Upper lobe of left lung (tissue), 6 donors: ENCODE measurements around the gene RPS27. TPM values are rescaled to one million over a fixed set of nuclear protein-coding genes. Genes with fewer than 3 reads are reported as not detected.
"Not testable (repeated sequence)": the region's sequence is repeated elsewhere in the genome, so short reads cannot be mapped to it uniquely, and the experiment has no call there.

Experiments used
- ATAC-seq, 2 donors: fragments of 200-7000 bp; cut with Tn5 transposase; one replicate each; pipeline ENCODE4 v1.9.1; 2022; ENCODE audit warnings: mild to moderate bottlenecking in 2 of 2, moderate library complexity in 2 of 2; ENCODE audit not compliant: low FRiP score in 2 of 2
- DNase-seq, 2 donors: peaks; one replicate each; pipeline ENCODE4 v3.0.0-alpha.2; 2019 to 2020
- H3K27ac ChIP-seq, 4 donors: fragments of 200-600 bp; sonication (generic); one replicate each; pipeline ENCODE4 v1.5.1; 2016 to 2019
- H3K27me3 ChIP-seq, 4 donors: fragments of 200-600 bp; sonication (generic); one replicate each; pipeline ENCODE4 v1.5.1; 2017 to 2019
- H3K36me3 ChIP-seq, 4 donors: fragments of 200-600 bp; sonication (generic); one replicate each; pipeline ENCODE4 v1.5.1; 2016 to 2019
- H3K4me1 ChIP-seq, 4 donors: fragments of 200-600 bp; sonication (generic); one replicate each; pipeline ENCODE4 v1.5.1; 2018 to 2019
- H3K4me3 ChIP-seq, 4 donors: fragments of 200-600 bp; sonication (generic); one replicate each; pipeline ENCODE4 v1.5.1; 2017 to 2019; ENCODE audit warnings: mild to moderate bottlenecking in 2 of 4, moderate library complexity in 1 of 4
- H3K9me3 ChIP-seq, 4 donors: fragments of 200-600 bp; sonication (generic); one replicate each; pipeline ENCODE4 v1.5.1; 2018 to 2019
- EP300 ChIP-seq, 4 donors: sonication (generic); formaldehyde crosslinking; IDR thresholded peaks; one replicate each; pipeline ENCODE4 v1.5.1; 2017; ENCODE audit warnings: antibody characterized with exemption in 4 of 4, control low read depth in 2 of 4
- POLR2A ChIP-seq, 4 donors: fragments of 450-650 bp; IDR thresholded peaks; one replicate each; pipeline ENCODE4 v1.5.1; 2016 to 2017; ENCODE audit warnings: antibody characterized with exemption in 4 of 4, mild to moderate bottlenecking in 2 of 4
- POLR2AphosphoS5 ChIP-seq, 2 donors: sonication (generic); formaldehyde crosslinking; IDR thresholded peaks; one replicate each; pipeline ENCODE4 v1.5.1; 2017; ENCODE audit warnings: antibody characterized with exemption in 2 of 2
- WGBS, 2 donors: methylation state at CpG; one replicate each; pipeline ENCODE4 v1.1.5; 2017 to 2018; 5-methylcytosine and 5-hydroxymethylcytosine counted together
- total RNA-seq, 6 donors: library from RNA; depleted of rRNA in 4 of 6; stranded (reverse); fragments of >200 nt in 4 of 6; gene quantifications; one replicate each; pipeline versions ENCODE4 v1.1.0 to v1.2.1, GENCODE V29; 2016 to 2021
- TF ChIP-seq, protein P1 (sequence below), 6 experiments: fragments of 450-650 bp in 4 of 6; fragments of 200-600 bp in 2 of 6; sonication (generic) in 2 of 6; IDR thresholded peaks; one replicate each; pipeline ENCODE4 v1.5.1; 2016 to 2019; ENCODE audit warnings: antibody characterized with exemption in 6 of 6
- donor health status: DM: no; HTN: no; CAD: no; lungs with moderate emphysema.
- donor health status: DM: no; HTN: yes; CAD: no; lungs with severe emphysema.

Gene RPS27
- total RNA-seq, 6 donors from 2014 or later = 551 to 2,666 (median 1,424) TPM

DNA sequence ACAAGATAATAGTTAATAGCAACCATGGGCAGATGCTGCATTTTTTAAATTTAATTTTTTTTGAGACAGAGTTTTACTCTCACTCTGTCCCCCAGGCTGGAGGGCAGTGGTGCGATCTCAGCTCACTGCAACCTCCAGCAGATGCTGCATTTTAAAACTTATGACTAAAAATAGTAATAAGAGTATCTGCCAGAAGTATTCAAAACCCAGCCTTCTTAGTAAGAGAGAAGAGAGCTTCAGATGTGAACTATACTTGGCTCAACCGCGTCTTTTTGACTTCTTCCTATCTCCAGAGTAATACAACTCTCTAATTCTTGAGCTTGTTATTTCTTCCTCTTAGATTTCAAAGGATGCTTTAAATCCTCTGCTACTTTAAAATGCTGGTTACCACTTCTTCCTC lies 4.6 kb downstream of the RPS27 start:
- TF ChIP-seq, protein P1, sequence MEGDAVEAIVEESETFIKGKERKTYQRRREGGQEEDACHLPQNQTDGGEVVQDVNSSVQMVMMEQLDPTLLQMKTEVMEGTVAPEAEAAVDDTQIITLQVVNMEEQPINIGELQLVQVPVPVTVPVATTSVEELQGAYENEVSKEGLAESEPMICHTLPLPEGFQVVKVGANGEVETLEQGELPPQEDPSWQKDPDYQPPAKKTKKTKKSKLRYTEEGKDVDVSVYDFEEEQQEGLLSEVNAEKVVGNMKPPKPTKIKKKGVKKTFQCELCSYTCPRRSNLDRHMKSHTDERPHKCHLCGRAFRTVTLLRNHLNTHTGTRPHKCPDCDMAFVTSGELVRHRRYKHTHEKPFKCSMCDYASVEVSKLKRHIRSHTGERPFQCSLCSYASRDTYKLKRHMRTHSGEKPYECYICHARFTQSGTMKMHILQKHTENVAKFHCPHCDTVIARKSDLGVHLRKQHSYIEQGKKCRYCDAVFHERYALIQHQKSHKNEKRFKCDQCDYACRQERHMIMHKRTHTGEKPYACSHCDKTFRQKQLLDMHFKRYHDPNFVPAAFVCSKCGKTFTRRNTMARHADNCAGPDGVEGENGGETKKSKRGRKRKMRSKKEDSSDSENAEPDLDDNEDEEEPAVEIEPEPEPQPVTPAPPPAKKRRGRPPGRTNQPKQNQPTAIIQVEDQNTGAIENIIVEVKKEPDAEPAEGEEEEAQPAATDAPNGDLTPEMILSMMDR (IDR thresholded peaks at IDR 0.05) = no peak
- TF ChIP-seq EP300 (IDR thresholded peaks at IDR 0.05) = no peak
- TF ChIP-seq POLR2AphosphoS5 (IDR thresholded peaks at IDR 0.05) = no peak
- no peak for TF ChIP-seq POLR2A (IDR thresholded peaks at IDR 0.05)

DNA sequence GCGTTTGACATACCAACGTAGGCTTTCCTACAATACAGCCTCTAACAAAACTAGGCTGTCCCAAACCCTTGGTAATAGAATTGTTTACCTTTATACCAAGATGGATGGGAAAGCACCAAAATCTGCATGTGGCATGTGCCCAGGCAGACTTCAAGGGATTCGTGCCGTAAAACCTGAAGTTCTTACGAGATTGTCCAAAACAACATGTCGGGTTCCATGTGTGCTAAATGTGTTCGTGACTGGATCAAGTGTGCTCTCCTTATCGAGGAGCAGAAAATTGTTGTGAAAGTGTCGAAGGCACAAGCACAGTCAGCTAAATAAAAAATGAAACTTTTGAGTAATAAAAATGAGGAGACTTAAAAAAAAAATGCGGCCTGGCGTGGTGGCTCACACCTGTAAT lies 5.1 kb downstream of the RPS27 start:
- Histone ChIP-seq H3K27me3 (no peaks in the 10 kb centered on the region), H3K27ac (no peak overlapping the region), H3K4me3 (no peak overlapping the region), H3K9me3 (no peaks in the 10 kb centered on the region), H3K4me1 (peaks cover 22 to 38% (median 25%) of the 10 kb centered on the region in 4 donors), H3K36me3 (peaks cover 12 to 46% (median 37%) of the 10 kb centered on the region in 4 donors)
- WGBS, 2 donors = 98% methylated on average over 11 of the region's 11 CpGs
- DNase-seq (no peak), ATAC-seq (no peak)
- TF ChIP-seq POLR2AphosphoS5 (IDR thresholded peaks at IDR 0.05) = no peak
- no peak for TF ChIP-seq EP300 (IDR thresholded peaks at IDR 0.05)
- no peak for TF ChIP-seq POLR2A (IDR thresholded peaks at IDR 0.05)
- TF ChIP-seq, protein P1 (IDR thresholded peaks at IDR 0.05) = no peak

More for the DNA sequence above, 4.6 kb downstream of the RPS27 start:
- WGBS, 2 donors = 79 to 96% methylated on average over 3 of the region's 3 CpGs
- Histone ChIP-seq H3K4me3 (no peak overlapping the region), H3K4me1 (peaks cover 22 to 40% (median 26%) of the 10 kb centered on the region in 4 donors), H3K27ac (no peak overlapping the region), H3K9me3 (no peaks in the 10 kb centered on the region), H3K36me3 (peaks cover 12 to 46% (median 37%) of the 10 kb centered on the region in 4 donors), H3K27me3 (no peaks in the 10 kb centered on the region)
- DNase-seq = no peak
- no peak for ATAC-seq

DNA sequence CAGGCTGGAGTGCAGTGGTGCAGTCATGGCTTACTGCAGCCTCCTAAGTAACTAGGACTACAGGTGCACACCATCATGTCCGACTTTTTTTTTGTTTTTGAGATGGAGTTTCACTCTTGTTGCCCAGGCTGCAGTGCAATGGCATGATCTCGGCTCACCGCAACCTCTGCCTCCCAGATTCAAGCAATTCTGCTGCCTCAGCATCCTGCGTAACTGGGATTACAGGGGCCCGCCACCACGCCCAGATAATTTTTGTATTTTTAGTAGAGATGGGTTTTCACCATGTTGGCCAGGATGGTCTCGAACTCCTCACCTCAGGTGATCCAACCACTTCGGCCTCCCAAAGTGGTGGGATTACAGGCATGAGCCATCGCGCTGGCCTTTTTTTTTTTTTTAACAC lies 6.3 kb downstream of the RPS27 start:
- H3K9me3 ChIP-seq, ATAC-seq, H3K4me3 ChIP-seq, H3K27ac ChIP-seq, DNase-seq, H3K27me3 ChIP-seq: not testable (repeated sequence)
- peaks cover 8 to 40% (median 35%) of the 10 kb centered on the region in 4 donors for H3K36me3 ChIP-seq
- peaks cover 17 to 30% (median 19%) of the 10 kb centered on the region in 4 donors for H3K4me1 ChIP-seq
- 93 to 96% methylated on average over 10 of the region's 10 CpGs for whole genome bisulfite sequencing, 2 donors

DNA sequence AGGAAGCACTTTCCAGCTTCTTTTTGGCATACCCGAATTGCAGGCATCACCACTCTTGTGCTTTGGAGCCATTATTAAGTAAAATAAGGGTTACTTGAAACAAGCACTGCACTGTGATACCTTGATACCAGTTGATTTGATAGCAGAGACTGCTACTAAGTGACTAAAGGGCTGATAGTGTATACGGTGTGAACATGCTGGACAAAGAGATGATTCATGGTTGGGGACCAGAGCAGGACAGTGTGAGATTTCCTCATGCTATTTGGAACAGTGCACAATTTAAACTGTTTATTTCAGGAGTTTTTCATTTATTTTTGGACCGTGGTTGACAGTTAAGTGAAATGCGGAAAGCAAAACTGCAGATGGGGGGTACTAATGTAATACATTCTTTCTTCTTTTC lies 9.9 kb downstream of the RPS27 start:
- ATAC-seq (no peak), DNase-seq (no peak)
- WGBS, 2 donors = 86 to 87% methylated on average over 4 of the region's 4 CpGs
- Histone ChIP-seq H3K4me1 (no peaks in the 10 kb centered on the region), H3K36me3 (peaks cover 0 to 9% (median 4%) of the 10 kb centered on the region in 4 donors), H3K9me3 (no peaks in the 10 kb centered on the region), H3K27ac (no peak overlapping the region), H3K4me3 (no peak overlapping the region), H3K27me3 (no peaks in the 10 kb centered on the region)
- TF ChIP-seq POLR2A (IDR thresholded peaks at IDR 0.05) = no peak
- TF ChIP-seq, protein P1 (IDR thresholded peaks at IDR 0.05) = no peak
- no peak for TF ChIP-seq EP300 (IDR thresholded peaks at IDR 0.05)

DNA sequence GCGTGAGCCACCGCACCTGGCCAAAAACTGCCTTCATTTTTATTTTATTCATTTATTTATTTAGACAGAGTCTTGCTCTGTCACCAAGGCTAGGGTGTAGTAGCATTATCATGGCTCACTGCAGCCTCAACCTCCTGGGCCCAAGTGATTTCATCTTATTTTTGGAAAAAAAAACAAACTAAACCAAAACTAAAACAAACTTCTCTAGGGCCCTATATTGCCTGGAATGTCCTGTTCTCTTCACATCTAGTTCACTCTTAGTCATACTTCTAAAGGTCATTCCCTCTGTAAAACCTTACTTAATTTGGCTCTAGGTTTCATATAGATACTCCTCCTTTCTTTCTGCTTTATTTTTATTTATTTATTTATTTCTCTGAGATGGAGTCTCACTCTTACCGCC lies 15.6 kb downstream of the RPS27 start:
- Histone ChIP-seq H3K27me3 (no peaks in the 10 kb centered on the region), H3K9me3 (no peaks in the 10 kb centered on the region), H3K27ac (no peak overlapping the region), H3K36me3 (no peaks in the 10 kb centered on the region), H3K4me1 (no peaks in the 10 kb centered on the region), H3K4me3 (no peak overlapping the region)
- TF ChIP-seq, protein P1 (IDR thresholded peaks at IDR 0.05) = no peak
- TF ChIP-seq EP300 (IDR thresholded peaks at IDR 0.05) (no peak), POLR2A (IDR thresholded peaks at IDR 0.05) (no peak), POLR2AphosphoS5 (IDR thresholded peaks at IDR 0.05) (no peak)
- ATAC-seq (no peak), DNase-seq (no peak)
- 94 to 95% methylated on average over 3 of the region's 3 CpGs for WGBS, 2 donors
